ENCODE results near the gene KRT2.

KRT2 gene

GRCh38 chr12:52674433-52674775 is 22.4 kb upstream of the KRT2 start:
- TF ChIP-seq ZNF549 (tag by site-specific recombination; IDR thresholded peaks at IDR 0.05) (no peak), KLF10 (tag by site-specific recombination; IDR thresholded peaks at IDR 0.05) (no peak), ZNF555 (tag by site-specific recombination; conservative IDR thresholded peaks at IDR 0.05) (no peak), GLI2 (tag by site-specific recombination; IDR thresholded peaks at IDR 0.05; ENCODE audit: borderline replicate concordance, low read depth) (no peak), MZF1 (tag by site-specific recombination; IDR thresholded peaks at IDR 0.05; ENCODE audit: borderline replicate concordance) (no peak), ZNF488 (tag by site-specific recombination; IDR thresholded peaks at IDR 0.05) (no peak), PRDM6 (tag by site-specific recombination; IDR thresholded peaks at IDR 0.05) (no peak), ZSCAN4 (tag by site-specific recombination; IDR thresholded peaks at IDR 0.05) (no peak), TCF7L2 (IDR thresholded peaks at IDR 0.05; ENCODE audit: borderline replicate concordance, low read depth, low read length) (no peak), ZNF133 (tag by site-specific recombination; IDR thresholded peaks at IDR 0.05) (no peak)
- Histone ChIP-seq H3K36me3 (ENCODE audit: control insufficient read depth in 2 of 2, insufficient read depth in 1 of 2, low read length in 2 of 2) (no peaks in the 10 kb centered on the region), H3K4me3 (ENCODE audit: low read depth, low read length) (no peak overlapping the region), H3K4me1 (ENCODE audit: control insufficient read depth, insufficient read depth, low read length) (no peaks in the 10 kb centered on the region), H3K9me3 (ENCODE audit: control insufficient read depth, insufficient read depth, low read depth, low read length) (no peaks in the 10 kb centered on the region), H3K27ac (ENCODE audit: extremely low read depth, low read depth, low read length) (no peak overlapping the region)
- ChIA-PET CTCF (interaction anchor here (1.0 to 1.1 kb wide), 2 partner anchors 18 to 58 kb away, joined by 3 to 4 read pairs; no protein-coding TSS in a partner anchor), POLR2A (no interaction called here)

- no peak overlapping the region for H3K27ac ChIP-seq (ENCODE audit: extremely low read depth, low read depth, low read length)
- no peak overlapping the region for H3K4me3 ChIP-seq (ENCODE audit: low read depth, low read length)
- CTCF ChIA-PET = interaction anchor here (0.6 to 1.2 kb wide), 5 partner anchors 19 to 278 kb away, joined by 3 to 4 read pairs (median 3); no protein-coding TSS in a partner anchor
- TF ChIP-seq ZNF76 (tag by site-specific recombination; IDR thresholded peaks at IDR 0.05; ENCODE audit: borderline replicate concordance, low read depth) = no peak
- no peak for TF ChIP-seq PRDM6 (tag by site-specific recombination; IDR thresholded peaks at IDR 0.05)
- no peak for TF ChIP-seq REST (tag by site-specific recombination; IDR thresholded peaks at IDR 0.05)
- H3K36me3 ChIP-seq (ENCODE audit: control insufficient read depth in 2 of 2, insufficient read depth in 1 of 2, low read length in 2 of 2) = no peaks in the 10 kb centered on the region
- no peaks in the 10 kb centered on the region for H3K9me3 ChIP-seq (ENCODE audit: control insufficient read depth, insufficient read depth, low read depth, low read length)
- POLR2A ChIA-PET = no interaction called here
- H3K4me1 ChIP-seq (ENCODE audit: control insufficient read depth, insufficient read depth, low read length) = no peaks in the 10 kb centered on the region
These were observed 21.9 kb upstream of the KRT2 start for GRCh38 chr12:52673713-52674432.
